LHCN-M2 (cell line): Measurements from ENCODE around the gene DYNC1LI1. TPM values are rescaled to one million over a fixed set of nuclear protein-coding genes. Genes with fewer than 3 reads are reported as not detected.

ENCODE experiments used
- DNase-seq: peaks from one replicate; pipeline ENCODE4 v3.0.0-alpha.2; 2012; ENCODE audit warnings: low read depth
- total RNA-seq: library from RNA; depleted of rRNA; stranded (reverse); fragments of >200 nt; gene quantifications from 2 replicates; pipeline ENCODE4 v1.2.3, GENCODE V29; 2014; rRNA removed

The DYNC1LI1 gene
- total RNA-seq, 1 experiment from 2014 or later, result 50.1 TPM

DNA sequence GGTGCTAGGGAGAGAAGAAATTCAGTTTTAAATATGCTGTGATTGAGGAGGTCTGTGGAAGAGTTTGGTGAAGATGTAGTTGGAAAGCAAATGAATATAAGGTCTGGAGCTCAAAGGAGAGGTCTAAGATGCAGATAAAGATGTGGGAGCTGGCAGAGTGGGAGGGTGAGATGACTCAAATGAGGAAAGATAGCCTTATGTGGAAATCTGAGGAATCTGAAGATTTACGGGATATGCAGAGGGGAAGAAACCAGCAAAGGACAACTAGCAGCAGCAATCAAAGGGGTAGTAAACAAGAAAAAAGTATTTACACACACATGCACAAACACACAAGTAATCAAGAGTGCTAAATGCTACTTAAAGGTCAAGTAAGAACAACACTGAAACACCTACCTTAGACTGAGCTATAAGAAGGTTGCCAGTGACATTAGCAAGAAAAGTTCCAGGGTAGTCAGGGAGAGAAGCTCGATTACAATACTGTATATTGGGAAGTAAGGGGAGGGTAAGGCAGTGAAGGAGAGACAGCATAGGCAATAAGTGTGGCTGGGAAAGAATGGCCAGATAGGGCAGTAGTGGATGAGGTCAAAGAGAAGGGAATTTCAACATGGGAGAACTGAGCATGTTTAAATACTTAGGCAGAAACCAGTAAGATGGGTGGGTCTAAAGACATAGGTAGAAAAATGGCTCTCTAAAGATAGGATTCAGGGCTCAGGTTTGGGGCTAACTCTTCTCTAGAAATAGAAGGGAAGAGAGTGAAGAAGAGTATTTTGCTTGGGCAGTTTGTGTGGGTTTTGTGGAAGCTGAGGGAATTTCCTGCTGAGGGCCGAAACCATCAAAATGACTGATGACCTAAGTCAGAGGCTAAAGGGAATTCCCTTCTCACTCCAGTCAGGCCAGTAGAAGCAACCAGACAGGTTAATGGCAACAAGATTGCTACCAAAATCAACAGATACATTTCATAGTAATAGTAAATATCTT, 76.9 kb downstream of the DYNC1LI1 start:
- no peak for DNase-seq

DNA sequence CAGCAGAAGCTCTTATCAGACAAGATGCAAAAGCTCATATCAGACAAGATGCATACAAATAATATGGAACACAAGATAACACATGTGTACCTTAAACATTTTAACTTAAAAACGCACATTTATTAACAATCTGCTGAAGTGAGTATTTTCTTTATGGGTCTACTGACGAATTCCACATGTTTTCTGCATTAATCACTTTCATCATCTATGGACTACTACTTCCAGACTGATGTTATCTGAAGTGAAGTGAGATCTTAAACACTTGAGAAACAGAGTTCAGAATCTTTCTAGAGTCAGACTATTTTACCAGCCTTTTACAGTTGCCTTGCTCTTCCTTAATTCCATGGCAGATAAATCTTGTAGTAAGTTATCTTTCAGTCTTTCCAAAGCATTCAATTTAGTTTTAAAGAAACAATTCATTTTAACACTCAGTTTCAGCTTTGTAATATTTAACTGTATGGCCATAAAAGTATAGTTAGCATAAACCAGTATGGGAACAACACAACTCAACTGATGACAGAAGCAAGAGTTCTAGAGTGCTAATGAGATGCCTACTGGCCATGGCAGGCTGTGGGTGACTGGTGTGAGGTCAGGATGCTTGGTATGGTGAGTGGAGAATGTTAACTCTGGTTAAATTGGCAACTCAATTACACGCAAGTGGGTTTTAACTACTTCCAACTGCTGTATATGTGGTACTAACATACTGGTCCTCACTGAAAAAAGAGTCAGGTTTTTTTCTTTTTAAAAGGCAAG, 77.8 kb downstream of the DYNC1LI1 start:
- DNase-seq, result no peak

DNA sequence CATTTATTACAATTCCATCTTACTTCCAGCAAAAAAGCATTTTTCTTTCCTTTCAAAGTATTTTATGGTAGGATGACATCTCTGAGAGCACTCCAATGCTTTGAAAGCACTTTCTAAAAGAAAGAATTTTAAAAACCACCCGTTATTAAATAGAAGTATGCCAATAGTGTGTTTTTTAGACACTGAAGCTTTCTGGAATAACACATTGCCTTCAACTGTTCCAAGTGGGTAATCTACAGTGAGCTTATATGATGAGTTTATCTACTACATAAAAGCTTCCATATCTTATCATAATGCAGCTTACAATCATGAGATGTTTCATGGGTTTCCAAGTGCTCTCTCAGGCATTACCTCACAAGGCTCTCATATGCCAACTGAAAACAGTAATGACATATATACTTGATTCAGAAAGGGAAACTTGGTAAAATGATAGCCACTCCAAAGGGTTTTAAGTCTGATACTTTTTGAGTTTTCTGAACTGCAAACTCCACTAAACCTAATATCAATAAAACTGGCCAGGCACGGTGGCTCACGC, 82.1 kb downstream of the DYNC1LI1 start:
- DNase-seq, result no peak

GRCh38 chr3:32487781-32488473, 82.7 kb downstream of the DYNC1LI1 start:
- DNase-seq, result no peak

DNA sequence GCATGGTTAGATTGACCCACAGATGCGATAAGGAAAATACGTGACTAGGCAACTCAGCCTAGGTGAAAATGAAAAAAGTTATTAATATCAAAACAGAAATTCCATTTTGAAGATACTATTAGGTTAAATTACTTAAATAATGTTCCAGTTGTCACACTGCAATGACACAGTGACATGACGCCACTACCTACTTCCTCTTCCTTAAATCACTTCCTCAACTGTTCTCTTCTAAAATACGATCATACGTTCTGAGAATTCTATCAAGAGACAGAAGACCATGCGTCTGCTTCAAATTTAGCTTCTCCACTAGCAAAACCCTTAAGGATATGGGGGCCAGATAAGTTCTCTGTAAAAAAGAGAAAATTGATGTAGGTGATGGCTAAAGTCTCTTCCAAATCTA, 86.2 kb downstream of the DYNC1LI1 start:
- no peak for DNase-seq

DNA sequence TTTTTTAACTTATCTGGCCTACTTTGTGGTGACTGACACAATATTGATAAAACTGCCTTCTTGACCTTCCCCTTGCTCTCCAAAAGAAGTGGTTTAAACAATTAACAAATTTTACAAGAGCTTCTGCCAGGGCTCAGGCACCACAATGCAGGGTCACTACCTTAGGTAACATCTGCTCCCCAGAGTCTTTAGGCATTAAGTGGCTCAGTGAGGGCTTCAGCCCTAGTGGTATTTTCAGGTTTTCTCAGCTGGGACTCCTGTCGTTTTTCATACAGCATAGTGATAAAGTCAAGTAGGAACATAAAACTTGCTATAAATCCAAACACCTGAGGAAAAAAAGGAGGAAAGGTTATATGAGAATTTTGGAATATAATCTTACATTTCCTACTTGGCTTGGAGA, 86.9 kb downstream of the DYNC1LI1 start:
- no peak for DNase-seq

GRCh38 chr3:32482693-32483092, 88.0 kb downstream of the DYNC1LI1 start:
- no peak for DNase-seq

GRCh38 chr3:32481791-32482631, 88.6 kb downstream of the DYNC1LI1 start:
- peak; percentile 26 for DNase-seq

- no peak for DNase-seq
Measured at GRCh38 chr3:32480604-32481003, 90.1 kb downstream of the DYNC1LI1 start.

Other genes starting within 250 kb of the DYNC1LI1 start
- 11.3 and 12.4 TPM in 2 replicates for gene CMTM7, start 179.0 kb downstream of the DYNC1LI1 start, total RNA-seq
- gene CMTM6, start 68.0 kb downstream of the DYNC1LI1 start, total RNA-seq, result 80.6 and 93.1 TPM in 2 replicates
- gene CNOT10, start 114.3 kb upstream of the DYNC1LI1 start, total RNA-seq, result 22.3 and 26.5 TPM in 2 replicates
- not detected in 2 replicates for gene TRIM71, start 247.1 kb upstream of the DYNC1LI1 start, total RNA-seq